HG03064 (cell line): ENCODE data around the gene FOXD2.

Source experiments
- ATAC-seq: cut with Tn5 transposase; IDR thresholded peaks from one replicate; pipeline ENCODE4 v1.9.1; 2021; ENCODE audit warnings: low read depth; ENCODE audit not compliant: unreplicated experiment

Gene FOXD2

GRCh38 chr1:47459253-47459788 is 21.5 kb downstream of the FOXD2 start:
- no peak for ATAC-seq

- ATAC-seq: no peak
These were observed 22.2 kb downstream of the FOXD2 start for GRCh38 chr1:47460040-47460439.

GRCh38 chr1:47460456-47460855 is 22.6 kb downstream of the FOXD2 start:
- ATAC-seq: no peak

GRCh38 chr1:47465605-47466004 is 27.8 kb downstream of the FOXD2 start:
- no peak for ATAC-seq

- no peak for ATAC-seq
These were observed 31.0 kb downstream of the FOXD2 start for GRCh38 chr1:47468709-47469389.

- ATAC-seq: no peak
These were observed 31.5 kb downstream of the FOXD2 start for GRCh38 chr1:47469390-47469759.

- ATAC-seq: no peak
These were observed 32.1 kb downstream of the FOXD2 start for GRCh38 chr1:47469910-47470309.

GRCh38 chr1:47471163-47471562 is 33.3 kb downstream of the FOXD2 start:
- ATAC-seq: no peak

- no peak for ATAC-seq
These were observed 36.7 kb downstream of the FOXD2 start for GRCh38 chr1:47474278-47475193.

- ATAC-seq: no peak
These were observed 39.8 kb downstream of the FOXD2 start for GRCh38 chr1:47477595-47478080.

GRCh38 chr1:47478090-47478489 is 40.2 kb downstream of the FOXD2 start:
- no peak for ATAC-seq

- ATAC-seq: no peak
These were observed 41.8 kb downstream of the FOXD2 start for GRCh38 chr1:47479664-47480063.

GRCh38 chr1:47481936-47482335 is 44.1 kb downstream of the FOXD2 start:
- ATAC-seq: no peak

GRCh38 chr1:47482786-47483185 is 44.9 kb downstream of the FOXD2 start:
- ATAC-seq: no peak

GRCh38 chr1:47483651-47484050 is 45.8 kb downstream of the FOXD2 start:
- no peak for ATAC-seq

GRCh38 chr1:47485817-47486216 is 48.0 kb downstream of the FOXD2 start:
- ATAC-seq: no peak

- no peak for ATAC-seq
These were observed 49.5 kb downstream of the FOXD2 start for GRCh38 chr1:47487332-47487731.

GRCh38 chr1:47487850-47488450 is 50.1 kb downstream of the FOXD2 start:
- ATAC-seq: no peak
